NCI-H2196 treated with DMSO at 0.1 percent for 48 hours (cell line): ENCODE data around the gene CTSL.
"Not testable (repeated sequence)": the region's sequence is repeated elsewhere in the genome, so short reads cannot be mapped to it uniquely, and the experiment has no call there.

ENCODE experiments used
- DNase-seq: peaks from one replicate; lab custom pipeline; 2025; ENCODE audit not compliant: unreplicated experiment; lab: John Stamatoyannopoulos, UW

The CTSL gene

DNA sequence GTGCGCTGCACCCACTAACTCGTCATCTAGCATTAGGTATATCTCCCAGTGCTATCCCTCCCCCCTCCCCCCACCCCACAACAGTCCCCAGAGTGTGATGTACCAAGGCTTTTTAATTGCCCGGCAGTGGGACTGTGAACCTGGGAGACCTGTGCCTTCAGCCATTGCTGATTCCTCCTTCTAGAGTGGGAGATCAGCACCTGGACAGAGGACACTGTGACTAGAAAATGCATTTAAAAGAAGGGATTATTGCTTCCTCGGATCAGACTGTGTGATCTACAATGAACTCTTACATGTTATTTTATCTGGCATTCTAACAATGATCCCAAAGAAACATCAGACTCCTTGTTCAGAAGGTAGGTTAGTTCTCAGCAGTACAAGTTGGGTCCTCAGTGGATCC lies 25.9 kb downstream of the CTSL start:
- DNase-seq = no peak

DNA sequence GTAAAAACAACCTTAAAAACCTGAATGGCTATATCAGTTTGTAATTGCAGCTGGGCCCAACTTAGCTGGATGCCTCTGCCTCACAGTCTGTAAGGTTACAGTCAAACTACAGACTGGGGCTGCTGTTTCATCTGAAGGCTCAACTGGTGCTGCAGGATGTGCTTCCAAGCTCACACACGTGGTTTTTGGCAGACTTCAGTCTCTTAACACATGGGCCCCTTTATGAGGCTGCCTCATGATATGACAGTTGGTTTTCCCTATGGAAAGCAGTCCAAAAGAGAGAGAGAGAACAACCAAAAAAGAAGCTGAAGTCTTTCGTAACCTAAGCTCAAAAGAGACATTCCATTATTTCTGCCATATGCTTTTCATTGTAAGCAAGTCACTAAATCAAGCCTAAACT lies 27.4 kb downstream of the CTSL start:
- DNase-seq = no peak

DNA sequence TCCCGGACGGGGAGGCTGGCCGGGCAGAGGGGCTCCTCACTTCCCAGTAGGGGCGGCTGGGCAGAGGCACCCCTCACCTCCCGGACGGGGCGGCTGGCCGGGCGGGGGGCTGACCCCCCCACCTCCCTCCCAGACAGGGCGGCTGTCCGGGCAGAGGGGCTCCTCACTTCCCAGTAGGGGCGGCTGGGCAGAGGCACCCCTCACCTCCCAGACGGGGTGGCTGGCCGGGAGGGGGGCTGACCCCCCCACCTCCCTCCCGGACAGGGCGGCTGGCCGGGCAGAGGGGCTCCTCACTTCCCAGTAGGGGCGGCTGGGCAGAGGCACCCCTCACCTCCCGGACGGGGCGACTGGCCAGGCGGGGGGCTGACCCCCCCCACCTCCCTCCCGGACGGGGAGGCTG lies 32.4 kb downstream of the CTSL start:
- not testable (repeated sequence) for DNase-seq

DNA sequence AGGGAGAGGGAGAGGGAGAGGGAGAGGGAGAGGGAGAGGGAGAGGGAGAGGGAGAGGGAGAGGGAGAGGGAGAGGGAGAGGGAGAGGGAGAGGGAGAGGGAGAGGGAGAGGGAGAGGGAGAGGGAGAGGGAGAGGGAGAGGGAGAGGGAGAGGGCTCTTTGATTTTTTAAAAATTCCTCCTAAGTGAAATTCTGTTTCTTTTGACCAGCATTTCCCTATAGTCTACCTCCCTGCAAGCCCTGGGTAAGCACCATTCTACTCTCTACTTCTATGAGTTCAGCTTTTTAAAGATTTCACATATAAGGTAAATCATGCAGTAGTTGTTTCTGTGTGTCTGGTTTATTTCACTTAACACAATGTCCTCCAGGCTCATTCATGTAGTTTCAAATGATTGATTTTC lies 34.1 kb downstream of the CTSL start:
- DNase-seq = not testable (repeated sequence)

DNA sequence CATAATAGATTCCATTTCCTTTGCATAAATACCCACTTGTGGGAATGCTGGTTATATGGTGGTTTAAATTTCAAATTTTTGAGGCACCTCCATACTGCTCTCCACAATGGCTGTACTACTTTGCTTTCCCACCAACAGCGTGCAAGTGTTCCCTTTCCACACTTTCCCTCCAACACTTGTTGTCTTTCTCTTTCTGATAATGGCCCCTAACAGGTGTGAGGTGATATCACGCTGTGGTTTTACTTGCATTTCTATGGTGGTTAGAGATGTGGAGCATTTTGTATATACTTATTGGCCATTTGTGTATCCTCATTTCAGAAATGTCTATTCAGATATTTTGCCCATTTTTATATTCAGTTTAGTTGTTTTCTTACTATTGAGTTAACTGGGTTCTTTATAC lies 34.6 kb downstream of the CTSL start:
- no peak for DNase-seq

DNA sequence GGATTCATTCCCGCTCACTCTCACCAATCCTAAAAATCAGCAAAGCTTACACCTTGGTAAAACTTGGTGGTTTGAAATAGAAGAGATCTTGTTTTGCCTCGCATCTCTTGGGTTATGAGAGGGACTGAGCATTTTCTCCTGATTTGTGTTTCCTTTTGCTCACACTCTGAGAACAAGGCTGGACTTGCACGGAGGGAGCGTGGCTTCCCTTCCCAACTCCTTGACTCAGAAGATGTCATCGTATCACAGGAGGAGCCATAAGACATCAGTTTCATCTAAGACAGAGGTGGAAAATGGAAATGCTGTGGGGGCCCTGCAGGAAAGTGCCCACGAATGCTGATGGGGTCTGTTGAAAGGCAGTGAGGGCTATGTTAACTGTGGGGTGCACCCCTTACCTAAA lies 37.4 kb downstream of the CTSL start:
- no peak for DNase-seq

DNA sequence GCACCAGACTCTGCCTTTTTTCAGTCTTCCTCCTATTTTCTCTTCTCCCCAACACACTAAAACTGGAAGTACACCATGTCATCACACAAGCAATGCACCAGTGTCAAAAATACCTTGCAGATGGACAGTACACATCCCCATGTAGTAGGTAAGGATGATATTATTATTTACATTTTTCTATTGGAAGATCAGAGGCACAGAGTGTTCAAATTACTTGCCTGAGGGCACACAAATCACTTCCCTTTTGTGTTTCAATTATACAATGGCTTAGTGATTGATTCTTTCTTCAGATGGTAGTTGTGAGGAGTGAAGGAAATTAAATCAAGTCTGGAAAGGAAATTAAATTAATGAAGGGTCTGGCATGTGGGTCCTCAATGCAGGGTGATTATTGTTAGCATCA lies 39.6 kb downstream of the CTSL start:
- DNase-seq = no peak

DNA sequence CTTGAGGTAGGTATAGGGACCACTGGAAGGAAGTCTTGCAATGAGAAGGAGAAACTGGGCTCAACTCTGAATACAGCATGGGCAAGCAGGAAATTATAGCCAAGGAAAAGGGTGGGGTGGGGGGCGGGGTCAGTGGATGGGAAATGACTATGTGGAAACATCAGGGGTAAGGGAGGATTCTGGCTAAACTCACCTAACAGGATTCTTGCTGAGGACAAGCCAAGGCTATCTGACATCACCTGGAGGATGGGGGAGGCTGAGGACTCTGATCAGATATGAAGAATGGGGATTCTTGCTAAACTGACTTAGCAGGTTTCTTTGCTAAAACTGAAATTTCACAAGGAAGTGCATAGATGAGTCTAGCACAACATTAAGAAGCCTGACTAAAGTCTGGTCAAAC lies 40.8 kb downstream of the CTSL start:
- no peak for DNase-seq

DNA sequence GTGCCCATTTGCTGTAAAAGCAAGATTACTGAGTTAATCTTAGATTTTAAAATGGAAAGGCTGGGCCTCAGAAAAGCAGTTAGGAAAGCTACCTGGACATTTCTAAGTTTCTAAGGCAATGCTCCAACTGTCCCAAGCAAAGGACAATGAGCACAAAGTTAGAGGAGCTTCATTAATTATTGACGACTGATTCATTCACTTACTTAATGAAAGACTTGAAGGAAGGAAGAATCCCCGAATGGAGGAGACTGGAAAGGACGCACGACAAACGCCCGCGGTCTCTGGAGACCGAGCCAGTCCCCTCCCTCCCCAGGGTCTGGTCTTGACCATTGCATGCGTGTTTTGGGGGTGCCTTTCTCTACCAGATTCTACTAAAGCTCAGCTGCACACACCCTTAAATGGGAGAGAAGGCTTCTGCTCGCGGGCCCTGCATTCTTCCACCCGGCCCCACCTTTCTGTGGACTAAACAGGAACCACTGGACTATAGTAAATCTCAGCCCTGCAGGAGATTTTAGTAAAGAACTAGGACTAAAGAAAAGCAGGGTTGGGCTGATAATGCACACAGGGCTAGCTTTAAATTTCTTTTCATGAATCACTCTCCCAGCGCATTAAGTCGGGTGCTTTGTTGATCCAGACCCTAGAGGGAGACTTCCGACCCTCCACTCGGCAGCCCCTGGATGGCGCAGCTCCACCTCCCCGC lies 44.8 kb downstream of the CTSL start:
- no peak for DNase-seq

DNA sequence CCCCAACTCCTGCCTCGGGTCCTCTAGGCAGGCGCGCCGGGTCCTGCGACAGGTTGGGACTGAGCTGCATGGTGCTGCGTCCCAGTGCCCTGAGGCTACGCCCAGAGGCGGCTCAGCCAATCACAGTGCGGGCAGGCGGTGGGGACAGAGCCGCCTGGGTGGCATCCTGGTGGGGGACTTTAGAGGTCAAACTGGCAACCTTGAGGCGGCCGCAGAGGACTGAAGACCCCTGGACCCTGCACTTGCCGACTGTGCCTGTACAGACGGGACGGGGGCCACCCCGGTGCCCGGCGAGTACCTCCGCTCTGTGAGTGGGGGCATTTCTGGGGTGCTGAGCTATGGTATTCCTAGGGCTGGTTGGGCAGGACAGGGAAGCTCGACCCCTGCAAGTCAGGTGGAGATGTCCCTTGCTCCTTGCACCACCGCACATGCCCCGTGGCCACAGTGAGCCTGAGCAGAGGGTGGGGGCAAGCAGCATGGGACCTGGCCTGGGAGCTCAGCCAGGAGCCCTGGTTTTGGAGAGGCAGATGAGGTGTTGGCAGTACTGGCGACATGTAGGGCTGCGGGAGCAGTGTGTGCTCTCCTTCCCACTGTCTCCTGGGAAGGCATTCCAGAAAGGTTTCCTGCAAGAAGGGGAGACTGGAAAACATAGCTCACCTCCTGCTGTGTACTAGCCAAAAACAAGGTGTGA lies 45.5 kb downstream of the CTSL start:
- DNase-seq = no peak

DNA sequence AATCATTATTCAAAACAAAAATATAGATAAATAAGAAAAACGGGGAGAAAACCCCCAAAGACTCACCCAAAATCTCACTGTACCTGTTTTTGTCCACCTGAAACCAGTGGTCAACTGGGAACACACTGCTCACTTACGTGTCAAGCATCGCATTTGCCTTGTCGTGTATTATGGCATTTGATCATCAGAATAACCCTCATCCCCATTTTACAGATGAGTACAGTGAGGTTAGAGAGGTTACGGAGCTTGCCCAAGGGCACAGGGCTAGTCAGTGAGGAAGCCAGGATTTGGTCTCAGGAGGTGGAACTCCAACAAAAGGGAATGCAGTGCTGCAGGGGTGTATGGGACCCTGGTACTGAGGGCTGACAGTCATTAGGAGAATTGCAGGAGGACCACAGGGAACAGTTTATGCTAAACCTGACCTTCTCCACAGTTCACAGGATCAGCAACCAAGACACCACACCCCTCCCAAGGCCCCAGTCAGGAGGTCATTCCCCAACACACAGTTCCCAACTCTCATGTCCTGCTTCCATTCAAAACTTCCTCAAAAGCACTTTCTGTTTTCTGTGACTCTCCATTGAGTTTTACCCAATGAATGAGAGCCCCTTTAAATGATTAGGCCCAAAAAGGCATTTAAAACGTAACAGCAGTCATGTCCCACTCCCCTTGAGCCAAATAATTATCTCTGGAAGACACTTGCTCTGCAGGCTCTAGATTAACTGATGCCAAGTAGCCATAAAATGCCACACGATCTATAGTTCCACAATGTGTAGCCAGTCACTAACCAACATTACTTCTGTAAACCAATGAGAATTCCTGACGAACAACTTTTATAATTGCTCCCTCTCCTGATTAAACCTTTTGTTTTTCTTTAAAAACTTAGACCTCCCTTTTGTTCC lies 50.8 kb downstream of the CTSL start:
- DNase-seq = no peak

DNA sequence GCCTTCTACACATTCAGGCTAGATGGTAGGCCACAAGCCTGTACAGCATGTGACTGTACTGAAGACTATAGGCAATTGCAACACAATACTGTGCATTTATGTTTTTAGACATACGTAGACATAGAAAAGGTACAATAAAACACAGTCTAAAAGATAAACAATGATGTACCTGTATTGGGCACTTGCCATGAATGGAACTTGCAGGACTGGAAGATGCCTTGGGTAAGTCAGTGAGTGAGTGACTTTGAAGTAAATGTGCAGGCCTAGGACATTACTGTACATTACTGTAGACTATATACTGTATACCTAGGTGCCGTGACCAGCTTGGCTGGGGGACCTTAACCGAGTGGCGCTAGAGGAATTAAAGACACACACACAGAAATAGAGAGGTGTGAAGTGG lies 53.1 kb downstream of the CTSL start:
- no peak for DNase-seq
